Neuronal stem cell (in vitro differentiated cells): ENCODE data around the gene ARL14.
A peak's percentile ranks its signal among the peaks of the same experiment; 100 is the strongest.

Source experiments
- DNase-seq: peaks from one replicate; pipeline ENCODE4 v3.0.0-alpha.2; 2013; ENCODE audit warnings: low spot score
- H2AFZ ChIP-seq: one replicate; pipeline ENCODE4 v1.6.1; 2013; ENCODE audit warnings: mild to moderate bottlenecking, low read length, inconsistent platforms
- H2AK5ac ChIP-seq: 2 replicates; pipeline ENCODE4 v1.6.1; 2013; ENCODE audit warnings: low read depth, mild to moderate bottlenecking, inconsistent platforms, low read length, moderate library complexity, mixed read lengths
- H2BK120ac ChIP-seq: 2 replicates; pipeline ENCODE4 v1.6.1; 2013; ENCODE audit warnings: low read depth, mild to moderate bottlenecking, inconsistent platforms, low read length, moderate library complexity, mixed read lengths
- H2BK12ac ChIP-seq: one replicate; pipeline ENCODE4 v1.6.1; 2013; ENCODE audit warnings: low read length, inconsistent platforms
- H2BK15ac ChIP-seq: 2 replicates; pipeline ENCODE4 v1.6.1; 2013; ENCODE audit warnings: mild to moderate bottlenecking, low read length, inconsistent platforms, mixed read lengths
- H2BK5ac ChIP-seq: one replicate; pipeline ENCODE4 v1.6.1; 2013; ENCODE audit warnings: inconsistent platforms, mild to moderate bottlenecking, low read length, moderate library complexity
- H3K14ac ChIP-seq: one replicate; pipeline ENCODE4 v1.6.1; 2013; ENCODE audit warnings: low read length, inconsistent platforms
- H3K18ac ChIP-seq: 2 replicates; pipeline ENCODE4 v1.6.1; 2013; ENCODE audit warnings: low read length, inconsistent platforms
- H3K23ac ChIP-seq: 2 replicates; pipeline ENCODE4 v1.6.1; 2013; ENCODE audit warnings: low read depth, mild to moderate bottlenecking, mixed read lengths, low read length, inconsistent platforms; ENCODE audit not compliant: poor library complexity
- H3K27ac ChIP-seq: replicated peaks from 3 replicates; pipeline ENCODE4 v1.5.1; 2013; ENCODE audit warnings: low read length, inconsistent platforms
- H3K27me3 ChIP-seq, 3 experiments: 2 replicates each; pipeline ENCODE4 v1.6.1; 2013; ENCODE audit warnings: low read length in 3 of 3, mild to moderate bottlenecking in 2 of 3, inconsistent platforms in 1 of 3, low read depth in 1 of 3, mixed read lengths in 1 of 3, moderate library complexity in 1 of 3; ENCODE audit not compliant: control insufficient read depth in 3 of 3, insufficient read depth in 3 of 3
- H3K36me3 ChIP-seq, 2 donors: replicated peaks in 1 of 2; 2 replicates each; pipeline ENCODE4 v1.6.1; 2013; ENCODE audit warnings: low read length in 2 of 2; ENCODE audit not compliant: control insufficient read depth in 2 of 2, insufficient read depth in 2 of 2
- H3K4ac ChIP-seq: 2 replicates; pipeline ENCODE4 v1.6.1; 2013; ENCODE audit warnings: inconsistent platforms, mild to moderate bottlenecking, low read length, moderate library complexity
- H3K4me1 ChIP-seq, 2 donors: 1 replicate in 1 of 2; 2 replicates in 1 of 2; pipeline ENCODE4 v1.6.1; 2013; ENCODE audit warnings: low read length in 2 of 2, low read depth in 1 of 2; ENCODE audit not compliant: control insufficient read depth in 2 of 2, insufficient read depth in 1 of 2
- H3K4me2 ChIP-seq: one replicate; pipeline ENCODE4 v1.6.1; 2013; ENCODE audit warnings: mild to moderate bottlenecking, low read length, inconsistent platforms; ENCODE audit not compliant: insufficient read depth, poor library complexity, severe bottlenecking
- H3K4me3 ChIP-seq, 2 donors: 2 replicates each; pipeline ENCODE4 v1.5.1; 2013; ENCODE audit warnings: low read length in 2 of 2, mild to moderate bottlenecking in 2 of 2, inconsistent platforms in 1 of 2, moderate library complexity in 1 of 2
- H3K79me1 ChIP-seq: one replicate; pipeline ENCODE4 v1.6.1; 2013; ENCODE audit warnings: low read depth, mild to moderate bottlenecking, inconsistent platforms, low read length, moderate library complexity
- H3K9ac ChIP-seq: one replicate; pipeline ENCODE4 v1.6.1; 2013; ENCODE audit warnings: mild to moderate bottlenecking, low read depth, low read length, inconsistent platforms; ENCODE audit not compliant: poor library complexity
- H3K9me3 ChIP-seq, 2 donors: replicated peaks in 1 of 2; 2 replicates each; pipeline versions ENCODE3 to v1.6.1; 2013; ENCODE audit warnings: low read length in 2 of 2, mild to moderate bottlenecking in 2 of 2, inconsistent platforms in 1 of 2, low read depth in 1 of 2, mixed read lengths in 1 of 2, moderate library complexity in 1 of 2; ENCODE audit not compliant: control insufficient read depth in 2 of 2, insufficient read depth in 1 of 2
- H4K8ac ChIP-seq: one replicate; pipeline ENCODE4 v1.6.1; 2013; ENCODE audit warnings: low read depth, mild to moderate bottlenecking, inconsistent platforms, low read length, moderate library complexity
- H4K91ac ChIP-seq: one replicate; pipeline ENCODE4 v1.6.1; 2013; ENCODE audit warnings: low read length, low read depth, mild to moderate bottlenecking, inconsistent platforms; ENCODE audit not compliant: poor library complexity
- WGBS, 2 donors: extraction: QIAGEN DNeasy Blood & Tissue Kit; methylation state at CpG; one replicate each; pipeline ENCODE4 v1.1.7; 2013; ENCODE audit warnings: missing lambda C conversion rate in 2 of 2, mixed read lengths in 1 of 2; ENCODE audit not compliant: insufficient read length in 2 of 2, insufficient replicate concordance in 1 of 2; ENCODE audit errors: extremely low coverage in 2 of 2; 5-methylcytosine and 5-hydroxymethylcytosine counted together

ARL14 gene

GRCh38 chr3:160702290-160702689, 25.3 kb downstream of the ARL14 start:
- H2AK5ac ChIP-seq, result no peak overlapping the region
- H4K8ac ChIP-seq, result no peak overlapping the region
- no peak overlapping the region for H3K4me3 ChIP-seq
- H4K91ac ChIP-seq, result no peak overlapping the region
- no peak overlapping the region for H3K18ac ChIP-seq
- no peak overlapping the region for H2BK5ac ChIP-seq
- H3K36me3 ChIP-seq, result no peaks in the 10 kb centered on the region
- H3K23ac ChIP-seq, result no peak overlapping the region
- no peaks in the 10 kb centered on the region for H3K27me3 ChIP-seq
- H2AFZ ChIP-seq, result no peak overlapping the region
- H3K4me1 ChIP-seq, result peaks cover 0 to 1% of the 10 kb centered on the region in 2 donors
- H3K9ac ChIP-seq, result no peak overlapping the region
- no peaks in the 10 kb centered on the region for H3K9me3 ChIP-seq
- no CpG with 5 or more reads among the region's 1 CpG for WGBS, 2 donors
- H3K79me1 ChIP-seq, result no peaks in the 10 kb centered on the region
- no peak overlapping the region for H2BK120ac ChIP-seq
- no peak overlapping the region for H2BK12ac ChIP-seq
- H3K4ac ChIP-seq, result no peak overlapping the region
- no peak for DNase-seq
- H3K14ac ChIP-seq, result no peak overlapping the region
- H3K27ac ChIP-seq, result no peak overlapping the region
- no peak overlapping the region for H2BK15ac ChIP-seq
- no peak overlapping the region for H3K4me2 ChIP-seq

GRCh38 chr3:160703974-160704373, 27.0 kb downstream of the ARL14 start:
- H4K91ac ChIP-seq, result no peak overlapping the region
- WGBS, 2 donors, result no CpG with 5 or more reads among the region's 2 CpGs

GRCh38 chr3:160707187-160707794, 30.3 kb downstream of the ARL14 start:
- peaks cover 0 to 2% of the 10 kb centered on the region in 2 donors for H3K4me1 ChIP-seq
- DNase-seq, result peak; percentile 43
- no CpG with 5 or more reads among the region's 4 CpGs for WGBS, 2 donors
- H3K14ac ChIP-seq, result no peak overlapping the region
- no peaks in the 10 kb centered on the region for H3K79me1 ChIP-seq
- no peak overlapping the region for H2BK15ac ChIP-seq
- no peak overlapping the region for H2BK120ac ChIP-seq
- H3K4me2 ChIP-seq, result no peak overlapping the region
- H3K4ac ChIP-seq, result no peak overlapping the region
- no peaks in the 10 kb centered on the region for H3K9me3 ChIP-seq
- H2BK5ac ChIP-seq, result no peak overlapping the region
- H2AK5ac ChIP-seq, result no peak overlapping the region
- no peak overlapping the region for H2BK12ac ChIP-seq
- no peak overlapping the region for H3K23ac ChIP-seq
- no peak overlapping the region for H3K27ac ChIP-seq
- no peaks in the 10 kb centered on the region for H3K36me3 ChIP-seq
- H4K8ac ChIP-seq, result no peak overlapping the region
- H3K27me3 ChIP-seq, result no peaks in the 10 kb centered on the region
- no peak overlapping the region for H2AFZ ChIP-seq
- H3K9ac ChIP-seq, result no peak overlapping the region
- no peak overlapping the region for H3K18ac ChIP-seq
- no peak overlapping the region for H3K4me3 ChIP-seq
- H4K91ac ChIP-seq, result no peak overlapping the region

More at GRCh38 chr3:160703974-160704373, 27.0 kb downstream of the ARL14 start:
- H2BK120ac ChIP-seq, result no peak overlapping the region
- H2BK5ac ChIP-seq, result no peak overlapping the region
- H2BK12ac ChIP-seq, result no peak overlapping the region
- H3K14ac ChIP-seq, result no peak overlapping the region
- H3K79me1 ChIP-seq, result no peaks in the 10 kb centered on the region
- H3K4me3 ChIP-seq, result no peak overlapping the region
- H3K18ac ChIP-seq, result no peak overlapping the region
- no peak overlapping the region for H4K8ac ChIP-seq
- H3K27ac ChIP-seq, result no peak overlapping the region
- peaks cover 0 to 2% of the 10 kb centered on the region in 2 donors for H3K4me1 ChIP-seq
- H2BK15ac ChIP-seq, result no peak overlapping the region
- no peak for DNase-seq
- H3K9me3 ChIP-seq, result no peaks in the 10 kb centered on the region
- H2AK5ac ChIP-seq, result no peak overlapping the region
- no peak overlapping the region for H3K9ac ChIP-seq
- no peaks in the 10 kb centered on the region for H3K27me3 ChIP-seq
- no peak overlapping the region for H3K23ac ChIP-seq
- no peaks in the 10 kb centered on the region for H3K36me3 ChIP-seq
- H2AFZ ChIP-seq, result no peak overlapping the region
- H3K4me2 ChIP-seq, result no peak overlapping the region
- H3K4ac ChIP-seq, result no peak overlapping the region

GRCh38 chr3:160709477-160710182, 32.7 kb downstream of the ARL14 start:
- Histone ChIP-seq H4K8ac (no peak overlapping the region), H2BK12ac (no peak overlapping the region), H3K4ac (no peak overlapping the region), H3K4me2 (no peak overlapping the region), H3K79me1 (no peaks in the 10 kb centered on the region), H2AK5ac (no peak overlapping the region), H3K14ac (no peak overlapping the region), H3K9ac (no peak overlapping the region), H3K4me1 (peaks cover 0 to 2% of the 10 kb centered on the region in 2 donors), H2AFZ (no peak overlapping the region), H3K36me3 (no peaks in the 10 kb centered on the region), H2BK5ac (no peak overlapping the region), H3K4me3 (no peak overlapping the region), H3K27ac (no peak overlapping the region), H3K23ac (no peak overlapping the region), H3K9me3 (no peaks in the 10 kb centered on the region), H2BK120ac (no peak overlapping the region), H3K27me3 (no peaks in the 10 kb centered on the region), H4K91ac (no peak overlapping the region), H2BK15ac (no peak overlapping the region), H3K18ac (no peak overlapping the region)
- WGBS, 2 donors, result no CpG with 5 or more reads among the region's 3 CpGs
- no peak for DNase-seq
